Panc1 (cell line): ENCODE measurements around the gene STAB1.

Experiments
- POLR2AphosphoS5 ChIP-seq: IDR thresholded peaks from 2 replicates; pipeline ENCODE4 v1.6.1; 2012; ENCODE audit warnings: mild to moderate bottlenecking, low read depth, low read length, moderate library complexity
- TCF7L2 ChIP-seq: IDR thresholded peaks from 2 replicates; pipeline ENCODE4 v1.6.1; 2011; ENCODE audit warnings: mild to moderate bottlenecking, low read depth, low read length, inconsistent platforms
- TF ChIP-seq, protein P1 (sequence below): fragments of 450-650 bp; IDR thresholded peaks from 2 replicates; pipeline ENCODE4 v1.5.1; 2017; ENCODE audit warnings: mild to moderate bottlenecking
- TF ChIP-seq, protein P2 (sequence below), 2 experiments: IDR thresholded peaks; 2 replicates each; pipeline ENCODE4 v1.6.1; 2011 to 2012; ENCODE audit warnings: low read depth in 2 of 2, control low read depth in 1 of 2, low read length in 1 of 2, mild to moderate bottlenecking in 1 of 2, moderate library complexity in 1 of 2; ENCODE audit not compliant: insufficient read depth in 1 of 2

DNA sequence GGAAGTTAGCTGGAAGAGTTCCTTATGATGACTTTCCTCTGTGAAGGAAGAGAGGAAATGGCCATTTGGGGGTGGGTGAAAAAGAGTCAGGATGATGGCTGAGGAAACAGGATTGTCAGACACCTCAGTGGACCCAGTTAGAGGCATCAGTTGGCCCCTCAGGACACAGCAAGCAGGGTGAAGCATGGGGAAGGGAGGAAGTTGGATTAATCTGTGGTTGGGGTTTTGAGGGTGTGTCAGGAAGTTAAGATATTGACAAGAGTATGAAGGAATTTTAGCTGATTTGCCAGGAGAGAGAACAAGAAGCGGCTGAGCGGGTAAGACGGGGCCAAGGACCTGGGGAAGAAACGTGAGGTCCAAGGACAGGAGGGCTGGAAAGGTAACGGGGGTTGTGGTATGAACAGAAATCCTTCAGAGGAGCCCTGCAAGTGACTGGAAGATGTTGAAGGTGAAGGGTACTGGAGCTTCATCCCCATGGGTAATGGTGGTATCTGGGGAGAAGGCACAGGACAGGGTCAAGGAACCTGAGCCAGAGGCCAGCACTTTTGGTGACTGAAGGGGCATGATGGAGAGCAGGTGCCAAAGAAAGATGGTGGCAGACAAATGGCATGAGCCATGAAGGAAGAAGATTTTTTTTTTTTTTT is 44.0 kb downstream of the STAB1 start:
- TF ChIP-seq, protein P1, sequence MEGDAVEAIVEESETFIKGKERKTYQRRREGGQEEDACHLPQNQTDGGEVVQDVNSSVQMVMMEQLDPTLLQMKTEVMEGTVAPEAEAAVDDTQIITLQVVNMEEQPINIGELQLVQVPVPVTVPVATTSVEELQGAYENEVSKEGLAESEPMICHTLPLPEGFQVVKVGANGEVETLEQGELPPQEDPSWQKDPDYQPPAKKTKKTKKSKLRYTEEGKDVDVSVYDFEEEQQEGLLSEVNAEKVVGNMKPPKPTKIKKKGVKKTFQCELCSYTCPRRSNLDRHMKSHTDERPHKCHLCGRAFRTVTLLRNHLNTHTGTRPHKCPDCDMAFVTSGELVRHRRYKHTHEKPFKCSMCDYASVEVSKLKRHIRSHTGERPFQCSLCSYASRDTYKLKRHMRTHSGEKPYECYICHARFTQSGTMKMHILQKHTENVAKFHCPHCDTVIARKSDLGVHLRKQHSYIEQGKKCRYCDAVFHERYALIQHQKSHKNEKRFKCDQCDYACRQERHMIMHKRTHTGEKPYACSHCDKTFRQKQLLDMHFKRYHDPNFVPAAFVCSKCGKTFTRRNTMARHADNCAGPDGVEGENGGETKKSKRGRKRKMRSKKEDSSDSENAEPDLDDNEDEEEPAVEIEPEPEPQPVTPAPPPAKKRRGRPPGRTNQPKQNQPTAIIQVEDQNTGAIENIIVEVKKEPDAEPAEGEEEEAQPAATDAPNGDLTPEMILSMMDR = no peak
- TF ChIP-seq POLR2AphosphoS5 = no peak
- TF ChIP-seq TCF7L2 = no peak
- TF ChIP-seq, protein P2, sequence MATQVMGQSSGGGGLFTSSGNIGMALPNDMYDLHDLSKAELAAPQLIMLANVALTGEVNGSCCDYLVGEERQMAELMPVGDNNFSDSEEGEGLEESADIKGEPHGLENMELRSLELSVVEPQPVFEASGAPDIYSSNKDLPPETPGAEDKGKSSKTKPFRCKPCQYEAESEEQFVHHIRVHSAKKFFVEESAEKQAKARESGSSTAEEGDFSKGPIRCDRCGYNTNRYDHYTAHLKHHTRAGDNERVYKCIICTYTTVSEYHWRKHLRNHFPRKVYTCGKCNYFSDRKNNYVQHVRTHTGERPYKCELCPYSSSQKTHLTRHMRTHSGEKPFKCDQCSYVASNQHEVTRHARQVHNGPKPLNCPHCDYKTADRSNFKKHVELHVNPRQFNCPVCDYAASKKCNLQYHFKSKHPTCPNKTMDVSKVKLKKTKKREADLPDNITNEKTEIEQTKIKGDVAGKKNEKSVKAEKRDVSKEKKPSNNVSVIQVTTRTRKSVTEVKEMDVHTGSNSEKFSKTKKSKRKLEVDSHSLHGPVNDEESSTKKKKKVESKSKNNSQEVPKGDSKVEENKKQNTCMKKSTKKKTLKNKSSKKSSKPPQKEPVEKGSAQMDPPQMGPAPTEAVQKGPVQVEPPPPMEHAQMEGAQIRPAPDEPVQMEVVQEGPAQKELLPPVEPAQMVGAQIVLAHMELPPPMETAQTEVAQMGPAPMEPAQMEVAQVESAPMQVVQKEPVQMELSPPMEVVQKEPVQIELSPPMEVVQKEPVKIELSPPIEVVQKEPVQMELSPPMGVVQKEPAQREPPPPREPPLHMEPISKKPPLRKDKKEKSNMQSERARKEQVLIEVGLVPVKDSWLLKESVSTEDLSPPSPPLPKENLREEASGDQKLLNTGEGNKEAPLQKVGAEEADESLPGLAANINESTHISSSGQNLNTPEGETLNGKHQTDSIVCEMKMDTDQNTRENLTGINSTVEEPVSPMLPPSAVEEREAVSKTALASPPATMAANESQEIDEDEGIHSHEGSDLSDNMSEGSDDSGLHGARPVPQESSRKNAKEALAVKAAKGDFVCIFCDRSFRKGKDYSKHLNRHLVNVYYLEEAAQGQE (IDR thresholded peaks at IDR 0.05; ENCODE audit: insufficient read depth in 1 of 2, low read depth in 2 of 2, low read length in 1 of 2) = no peak
